SK-N-SH treated with all-trans-retinoic acid at 6 μM for 48 hours (cell line): ENCODE results near the gene OR10G7.

ENCODE experiments used
- ATAC-seq: fragments of 200-7000 bp; cut with Tn5 transposase; 3 replicates; pipeline ENCODE4 v1.9.1; 2020; ENCODE audit warnings: mild to moderate bottlenecking, moderate library complexity
- CSDC2 ChIP-seq: fragments of 250-450 bp; sonication (Bioruptor Pico); IDR thresholded peaks from 2 replicates; pipeline ENCODE4 v1.5.0; 2020; ENCODE audit warnings: mild to moderate bottlenecking, moderate library complexity
- ISL1 ChIP-seq: fragments of 250-450 bp; sonication (Bioruptor Pico); IDR thresholded peaks from 2 replicates; pipeline ENCODE4 v2.1.2; 2022; ENCODE audit warnings: mild to moderate bottlenecking, moderate library complexity
- OSR1 ChIP-seq: fragments of 250-450 bp; sonication (Bioruptor Pico); IDR thresholded peaks from 2 replicates; pipeline ENCODE4 v1.8.0; 2022; ENCODE audit warnings: moderate library complexity, mild to moderate bottlenecking, inconsistent platforms
- PPARA ChIP-seq: fragments of 250-450 bp; sonication (Bioruptor Pico); IDR thresholded peaks from 2 replicates; pipeline ENCODE4 v1.5.0; 2020; ENCODE audit warnings: mild to moderate bottlenecking, borderline replicate concordance
- SNAI2 ChIP-seq: fragments of 250-450 bp; sonication (Bioruptor Pico); IDR thresholded peaks from 2 replicates; pipeline ENCODE4 v1.5.0; 2020; ENCODE audit warnings: mild to moderate bottlenecking, moderate library complexity
- TCF4 ChIP-seq: fragments of 250-450 bp; sonication (Bioruptor Pico); IDR thresholded peaks from 2 replicates; pipeline ENCODE4 v1.8.0; 2021; ENCODE audit warnings: mild to moderate bottlenecking, moderate library complexity, borderline replicate concordance
- ZNF70 ChIP-seq: fragments of 450-650 bp; formaldehyde crosslinking; IDR thresholded peaks from 2 replicates; pipeline ENCODE4 v1.5.0; 2020; ENCODE audit warnings: mild to moderate bottlenecking, moderate library complexity
- TF ChIP-seq, protein P1 (sequence below): fragments of 250-450 bp; sonication (Bioruptor Pico); IDR thresholded peaks from 2 replicates; pipeline ENCODE4 v1.5.1; 2021; ENCODE audit warnings: mild to moderate bottlenecking, moderate library complexity
- TF ChIP-seq, protein P2 (sequence below): fragments of 250-450 bp; sonication (Bioruptor Pico); IDR thresholded peaks from 2 replicates; pipeline ENCODE4 v1.5.0; 2020; ENCODE audit warnings: mild to moderate bottlenecking, moderate library complexity

Gene OR10G7

DNA sequence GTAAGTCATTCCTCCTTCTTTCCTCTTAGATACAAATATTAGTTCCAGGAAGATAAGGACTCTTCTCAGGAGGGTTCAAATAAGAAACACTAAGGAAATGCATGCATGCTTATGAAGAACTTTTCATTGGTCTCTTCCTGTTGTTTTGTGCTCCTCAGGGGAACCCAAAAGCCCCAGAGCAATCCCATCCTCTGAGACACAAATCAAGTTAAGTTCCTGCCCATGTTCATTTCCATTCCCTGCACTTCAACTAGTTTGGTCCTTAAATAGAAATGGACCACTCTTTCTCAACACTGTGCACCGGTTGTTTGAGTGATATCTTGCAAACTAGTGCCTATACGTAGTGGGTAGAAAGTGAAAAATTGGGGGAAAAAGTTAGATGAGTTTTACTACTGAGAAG, 28.4 kb downstream of the OR10G7 start, which contains the start of gene OR10G4:
TSS of gene OR10G4 (plus strand) at position 301 of the 400 bp plus-strand sequence. CDS start 2,578 bp downstream, outside the sequence.
- no peak for ATAC-seq
- TF ChIP-seq CSDC2 (no peak), ZNF70 (no peak), TCF4 (CRISPR knock-in tag) (no peak), SNAI2 (CRISPR knock-in tag) (no peak), ISL1 (CRISPR knock-in tag) (no peak)
- TF ChIP-seq, protein P1, sequence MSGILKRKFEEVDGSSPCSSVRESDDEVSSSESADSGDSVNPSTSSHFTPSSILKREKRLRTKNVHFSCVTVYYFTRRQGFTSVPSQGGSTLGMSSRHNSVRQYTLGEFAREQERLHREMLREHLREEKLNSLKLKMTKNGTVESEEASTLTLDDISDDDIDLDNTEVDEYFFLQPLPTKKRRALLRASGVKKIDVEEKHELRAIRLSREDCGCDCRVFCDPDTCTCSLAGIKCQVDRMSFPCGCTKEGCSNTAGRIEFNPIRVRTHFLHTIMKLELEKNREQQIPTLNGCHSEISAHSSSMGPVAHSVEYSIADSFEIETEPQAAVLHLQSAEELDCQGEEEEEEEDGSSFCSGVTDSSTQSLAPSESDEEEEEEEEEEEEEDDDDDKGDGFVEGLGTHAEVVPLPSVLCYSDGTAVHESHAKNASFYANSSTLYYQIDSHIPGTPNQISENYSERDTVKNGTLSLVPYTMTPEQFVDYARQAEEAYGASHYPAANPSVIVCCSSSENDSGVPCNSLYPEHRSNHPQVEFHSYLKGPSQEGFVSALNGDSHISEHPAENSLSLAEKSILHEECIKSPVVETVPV = no peak

DNA sequence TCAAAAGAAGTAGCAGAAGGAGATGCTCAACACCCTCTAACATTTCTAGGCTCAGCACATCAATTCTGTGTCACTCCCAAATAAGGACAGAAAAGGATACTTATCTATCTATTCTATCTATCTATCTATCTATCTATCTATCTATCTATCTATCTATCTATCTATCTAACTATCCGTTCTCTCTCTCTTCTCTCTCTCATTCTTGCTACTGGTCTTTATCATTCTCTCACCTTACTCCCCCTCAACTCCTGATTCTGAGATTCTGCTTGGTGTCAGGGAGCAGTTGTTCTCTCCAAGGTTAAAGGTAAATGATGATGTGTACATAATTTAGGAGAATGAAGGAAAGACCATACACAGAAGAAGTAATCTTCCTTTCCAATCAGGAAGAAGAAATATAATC, 46.0 kb downstream of the OR10G7 start, which contains the start of gene OR10G6:
TSS of gene OR10G6 (minus strand) at position 43 of the 400 bp plus-strand sequence. CDS start at position 43, 0 bp downstream.
- ATAC-seq = no peak

More for the DNA sequence above, 46.0 kb downstream of the OR10G7 start, which contains the start of gene OR10G6:
- TF ChIP-seq, protein P2, sequence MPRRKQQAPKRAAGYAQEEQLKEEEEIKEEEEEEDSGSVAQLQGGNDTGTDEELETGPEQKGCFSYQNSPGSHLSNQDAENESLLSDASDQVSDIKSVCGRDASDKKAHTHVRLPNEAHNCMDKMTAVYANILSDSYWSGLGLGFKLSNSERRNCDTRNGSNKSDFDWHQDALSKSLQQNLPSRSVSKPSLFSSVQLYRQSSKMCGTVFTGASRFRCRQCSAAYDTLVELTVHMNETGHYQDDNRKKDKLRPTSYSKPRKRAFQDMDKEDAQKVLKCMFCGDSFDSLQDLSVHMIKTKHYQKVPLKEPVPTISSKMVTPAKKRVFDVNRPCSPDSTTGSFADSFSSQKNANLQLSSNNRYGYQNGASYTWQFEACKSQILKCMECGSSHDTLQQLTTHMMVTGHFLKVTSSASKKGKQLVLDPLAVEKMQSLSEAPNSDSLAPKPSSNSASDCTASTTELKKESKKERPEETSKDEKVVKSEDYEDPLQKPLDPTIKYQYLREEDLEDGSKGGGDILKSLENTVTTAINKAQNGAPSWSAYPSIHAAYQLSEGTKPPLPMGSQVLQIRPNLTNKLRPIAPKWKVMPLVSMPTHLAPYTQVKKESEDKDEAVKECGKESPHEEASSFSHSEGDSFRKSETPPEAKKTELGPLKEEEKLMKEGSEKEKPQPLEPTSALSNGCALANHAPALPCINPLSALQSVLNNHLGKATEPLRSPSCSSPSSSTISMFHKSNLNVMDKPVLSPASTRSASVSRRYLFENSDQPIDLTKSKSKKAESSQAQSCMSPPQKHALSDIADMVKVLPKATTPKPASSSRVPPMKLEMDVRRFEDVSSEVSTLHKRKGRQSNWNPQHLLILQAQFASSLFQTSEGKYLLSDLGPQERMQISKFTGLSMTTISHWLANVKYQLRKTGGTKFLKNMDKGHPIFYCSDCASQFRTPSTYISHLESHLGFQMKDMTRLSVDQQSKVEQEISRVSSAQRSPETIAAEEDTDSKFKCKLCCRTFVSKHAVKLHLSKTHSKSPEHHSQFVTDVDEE (CRISPR knock-in tag) = no peak
- TF ChIP-seq OSR1 = no peak
- TF ChIP-seq ZNF70 = no peak
- no peak for TF ChIP-seq SNAI2 (CRISPR knock-in tag)
- no peak for TF ChIP-seq PPARA
